Gastrocnemius medialis (tissue), 4 donors: ENCODE measurements around the gene RGP1. TPM values are rescaled to one million over a fixed set of nuclear protein-coding genes. Genes with fewer than 3 reads are reported as not detected.
A peak's percentile ranks its signal among the peaks of the same experiment; 100 is the strongest.

Source experiments
- ATAC-seq, 2 donors: fragments of 150-250 bp; one replicate each; pipeline ENCODE4 v1.9.1; 2016
- DNase-seq, 2 donors: peaks; one replicate each; pipeline ENCODE4 v3.0.0-alpha.2; 2019
- H3K27ac ChIP-seq, 4 donors: fragments of 200-600 bp; sonication (generic); 1 replicate in 1 of 4; 2 replicates in 3 of 4; pipeline ENCODE4 v1.5.1; 2016 to 2018; ENCODE audit warnings: mild to moderate bottlenecking in 2 of 4, moderate library complexity in 1 of 4
- H3K27me3 ChIP-seq, 3 donors: fragments of 200-600 bp; sonication (generic) in 2 of 3; 1 replicate in 1 of 3; 2 replicates in 2 of 3; pipeline versions ENCODE4 v1.5.1 to v1.6.0; 2016 to 2019; ENCODE audit warnings: mild to moderate bottlenecking in 1 of 3, moderate library complexity in 1 of 3
- H3K36me3 ChIP-seq, 2 donors: fragments of 200-600 bp; sonication (generic) in 1 of 2; one replicate each; pipeline ENCODE4 v1.5.1; 2017 to 2018
- H3K4me1 ChIP-seq, 2 donors: fragments of 200-600 bp; sonication (generic) in 1 of 2; one replicate each; pipeline ENCODE4 v1.5.1; 2016 to 2017; ENCODE audit warnings: mild to moderate bottlenecking in 2 of 2
- H3K4me3 ChIP-seq, 4 donors: fragments of 200-600 bp; sonication (generic) in 3 of 4; 1 replicate in 1 of 4; 2 replicates in 3 of 4; pipeline ENCODE4 v1.5.1; 2016 to 2019; ENCODE audit warnings: mild to moderate bottlenecking in 2 of 4
- H3K9me3 ChIP-seq, 3 donors: fragments of 200-600 bp; sonication (generic) in 2 of 3; 1 replicate in 1 of 3; 2 replicates in 2 of 3; pipeline ENCODE4 v1.5.1; 2016 to 2019
- CTCF ChIP-seq, 5 experiments: fragments of 450-650 bp in 3 of 5; fragments of 200-600 bp in 2 of 5; sonication (generic) in 2 of 5; IDR thresholded peaks in 4 of 5; conservative IDR thresholded peaks in 1 of 5; 1 replicate in 4 of 5; 2 replicates in 1 of 5; pipeline ENCODE4 v1.5.1; 2016 to 2019; ENCODE audit warnings: antibody characterized with exemption in 5 of 5, mild to moderate bottlenecking in 3 of 5, moderate library complexity in 3 of 5
- POLR2A ChIP-seq, 2 donors: fragments of 450-650 bp; IDR thresholded peaks; one replicate each; pipeline ENCODE4 v1.6.1; 2017; ENCODE audit warnings: antibody characterized with exemption in 2 of 2, mild to moderate bottlenecking in 2 of 2, moderate library complexity in 2 of 2
- in situ Hi-C, 4 donors: fragments of 200-750 bp; cut with MboI; loops; one replicate each; pipeline versions ENCODE4 v1.15.0 to v1.8.0; 2017; ENCODE audit warnings: low sequenced_read_pairs in 4 of 4
- intact Hi-C: fragments of 100-400 bp; cut with DNase I; formaldehyde crosslinking; loops from one replicate; pipeline ENCODE4 v1.15.1; 2023; ENCODE audit warnings: low total_unique reads
- total RNA-seq, 4 donors: library from RNA; depleted of rRNA; stranded (reverse); fragments of >200 nt; gene quantifications; one replicate each; pipeline versions ENCODE4 v1.1.0 to v1.2.3, GENCODE V29; 2016

RGP1 gene
- total RNA-seq, 4 donors from 2014 or later: 22.0 to 41.1 (median 36.3) TPM

- peaks cover 40 to 50% of the 10 kb centered on the region in 2 donors for H3K4me1 ChIP-seq
- in situ Hi-C loops: loop anchor here in 2 of 4 donors (10.0 to 25.0 kb wide), 2 partner anchors 62 to 240 kb away; partner anchors contain the start of genes ARHGEF39 (in 1 of the 2) and RUSC2 (in 1 of the 2)
Measured at GRCh38 chr9:35726931-35727330, 22.2 kb upstream of the RGP1 start.

GRCh38 chr9:35727676-35728040, 21.4 kb upstream of the RGP1 start:
- DNase-seq: no peak
- H3K36me3 ChIP-seq: peaks cover 0 to 30% of the 10 kb centered on the region in 2 donors
- H3K27me3 ChIP-seq: no peaks in the 10 kb centered on the region
- H3K4me3 ChIP-seq: peak overlapping the region in 2 of 4 donors; percentile 26 to 43
- no peak for TF ChIP-seq POLR2A (IDR thresholded peaks at IDR 0.05)
- TF ChIP-seq CTCF (IDR thresholded peaks at IDR 0.05 in 4 of 5, conservative IDR thresholded peaks at IDR 0.05 in 1 of 5): no peak
- ATAC-seq: no peak
- in situ Hi-C loops: loop anchor here in 2 of 4 donors (10.0 to 25.0 kb wide), 2 partner anchors 63 to 240 kb away; partner anchors contain the start of genes ARHGEF39 (in 1 of the 2) and RUSC2 (in 1 of the 2)
- peak overlapping the region; percentile 62 to 98 (median 88) for H3K27ac ChIP-seq
- no peaks in the 10 kb centered on the region for H3K9me3 ChIP-seq
- peaks cover 40 to 50% of the 10 kb centered on the region in 2 donors for H3K4me1 ChIP-seq
- intact Hi-C loops: no loop called here

More at GRCh38 chr9:35726931-35727330, 22.2 kb upstream of the RGP1 start:
- no peak overlapping the region for H3K4me3 ChIP-seq
- peak overlapping the region; percentile 62 to 98 (median 88) for H3K27ac ChIP-seq
- no peaks in the 10 kb centered on the region for H3K27me3 ChIP-seq
- intact Hi-C loops: no loop called here
- peaks cover 0 to 38% of the 10 kb centered on the region in 2 donors for H3K36me3 ChIP-seq
- no peaks in the 10 kb centered on the region for H3K9me3 ChIP-seq
- no peak for DNase-seq
- no peak for ATAC-seq
- TF ChIP-seq POLR2A (IDR thresholded peaks at IDR 0.05) (no peak), CTCF (IDR thresholded peaks at IDR 0.05 in 4 of 5, conservative IDR thresholded peaks at IDR 0.05 in 1 of 5) (no peak)

GRCh38 chr9:35728041-35728971, 20.8 kb upstream of the RGP1 start:
- in situ Hi-C loops: loop anchor here in 2 of 4 donors (10.0 to 25.0 kb wide), 2 partner anchors 64 to 241 kb away; partner anchors contain the start of genes ARHGEF39 (in 1 of the 2) and RUSC2 (in 1 of the 2)
- H3K4me3 ChIP-seq: peak overlapping the region in 3 of 4 donors; percentile 26 to 43 (median 40)
- intact Hi-C loops: no loop called here
- peaks cover 0 to 24% of the 10 kb centered on the region in 2 donors for H3K36me3 ChIP-seq
- no peaks in the 10 kb centered on the region for H3K9me3 ChIP-seq
- peak overlapping the region; percentile 62 to 98 (median 88) for H3K27ac ChIP-seq
- H3K4me1 ChIP-seq: peaks cover 44 to 54% of the 10 kb centered on the region in 2 donors
- peak; percentile 25 to 26 for ATAC-seq
- TF ChIP-seq CTCF (IDR thresholded peaks at IDR 0.05 in 4 of 5, conservative IDR thresholded peaks at IDR 0.05 in 1 of 5): no peak
- TF ChIP-seq POLR2A (IDR thresholded peaks at IDR 0.05): peak; percentile 47 to 50
- no peaks in the 10 kb centered on the region for H3K27me3 ChIP-seq
- peak; percentile 67 to 82 for DNase-seq

GRCh38 chr9:35729101-35729500, 20.0 kb upstream of the RGP1 start:
- no peaks in the 10 kb centered on the region for H3K27me3 ChIP-seq
- no peaks in the 10 kb centered on the region for H3K9me3 ChIP-seq
- DNase-seq (no peak), ATAC-seq (no peak)
- H3K4me3 ChIP-seq: peak overlapping the region; percentile 21 to 40 (median 26)
- peaks cover 0 to 22% of the 10 kb centered on the region in 2 donors for H3K36me3 ChIP-seq
- in situ Hi-C loops: loop anchor here in 2 of 4 donors (10.0 to 25.0 kb wide), 2 partner anchors 64 to 242 kb away; partner anchors contain the start of genes ARHGEF39 (in 1 of the 2) and RUSC2 (in 1 of the 2)
- TF ChIP-seq CTCF (IDR thresholded peaks at IDR 0.05 in 4 of 5, conservative IDR thresholded peaks at IDR 0.05 in 1 of 5): no peak
- TF ChIP-seq POLR2A (IDR thresholded peaks at IDR 0.05): no peak
- intact Hi-C loops: no loop called here
- H3K27ac ChIP-seq: peak overlapping the region; percentile 88 to 98 (median 92)
- H3K4me1 ChIP-seq: peaks cover 51 to 62% of the 10 kb centered on the region in 2 donors
